GM19025 (cell line): ENCODE data around the gene NCAM1.

Source experiments
- ATAC-seq: cut with Tn5 transposase; IDR thresholded peaks from one replicate; pipeline ENCODE4 v1.9.1; 2021; ENCODE audit warnings: mild to moderate bottlenecking, low read depth, moderate library complexity; ENCODE audit not compliant: unreplicated experiment

Gene NCAM1

GRCh38 chr11:113121746-113122145, 160.5 kb downstream of the NCAM1 start:
- no peak for ATAC-seq

GRCh38 chr11:113124006-113124405, 162.8 kb downstream of the NCAM1 start:
- no peak for ATAC-seq

- ATAC-seq: no peak
Observed at GRCh38 chr11:113124578-113124977, 163.4 kb downstream of the NCAM1 start.

GRCh38 chr11:113129261-113129992, 168.2 kb downstream of the NCAM1 start:
- ATAC-seq: no peak

- no peak for ATAC-seq
Observed at GRCh38 chr11:113131036-113131775, 170.0 kb downstream of the NCAM1 start.

GRCh38 chr11:113133071-113133470, 171.9 kb downstream of the NCAM1 start:
- no peak for ATAC-seq

- ATAC-seq: no peak
Observed at GRCh38 chr11:113134626-113135025, 173.4 kb downstream of the NCAM1 start.

- no peak for ATAC-seq
Observed at GRCh38 chr11:113137713-113138529, 176.7 kb downstream of the NCAM1 start.

GRCh38 chr11:113138731-113139130, 177.5 kb downstream of the NCAM1 start:
- no peak for ATAC-seq

GRCh38 chr11:113141010-113141409, 179.8 kb downstream of the NCAM1 start:
- ATAC-seq: no peak

GRCh38 chr11:113142508-113142907, 181.3 kb downstream of the NCAM1 start:
- ATAC-seq: no peak

- ATAC-seq: no peak
Observed at GRCh38 chr11:113147249-113147648, 186.0 kb downstream of the NCAM1 start.

- no peak for ATAC-seq
Observed at GRCh38 chr11:113148076-113148475, 186.9 kb downstream of the NCAM1 start.

- ATAC-seq: no peak
Observed at GRCh38 chr11:113148652-113149051, 187.4 kb downstream of the NCAM1 start.

- ATAC-seq: no peak
Observed at GRCh38 chr11:113151521-113151920, 190.3 kb downstream of the NCAM1 start.

- ATAC-seq: no peak
Observed at GRCh38 chr11:113152500-113152899, 191.3 kb downstream of the NCAM1 start.

GRCh38 chr11:113153847-113154246, 192.6 kb downstream of the NCAM1 start:
- ATAC-seq: no peak

GRCh38 chr11:113159988-113160807, 199.0 kb downstream of the NCAM1 start:
- no peak for ATAC-seq

GRCh38 chr11:113160808-113161124, 199.5 kb downstream of the NCAM1 start:
- no peak for ATAC-seq
